GM12865 (cell line): ENCODE measurements around the gene ATP2B3.

Source experiments
- DNase-seq: peaks from one replicate; pipeline ENCODE4 v3.0.0; 2010; ENCODE audit warnings: low read depth
- H3K4me3 ChIP-seq: 2 replicates; pipeline ENCODE4 v1.5.1; 2011; ENCODE audit warnings: mild to moderate bottlenecking, low read depth, low read length, control low read depth
- CTCF ChIP-seq: IDR thresholded peaks from 2 replicates; pipeline ENCODE4 v1.5.1; 2011; ENCODE audit warnings: low read length, control low read depth, low read depth, inconsistent platforms; ENCODE audit not compliant: insufficient read depth; ENCODE audit errors: missing control alignments

ATP2B3 gene

GRCh38 chrX:153569475-153569874 is 52.0 kb downstream of the ATP2B3 start:
- no peak overlapping the region for H3K4me3 ChIP-seq
- no peak for DNase-seq
- TF ChIP-seq CTCF = no peak

GRCh38 chrX:153571534-153571908 is 54.1 kb downstream of the ATP2B3 start:
- TF ChIP-seq CTCF = no peak
- no peak overlapping the region for H3K4me3 ChIP-seq
- DNase-seq = no peak

GRCh38 chrX:153572601-153573000 is 55.2 kb downstream of the ATP2B3 start:
- no peak overlapping the region for H3K4me3 ChIP-seq
- TF ChIP-seq CTCF = no peak
- DNase-seq = no peak

- peak; percentile 6 for TF ChIP-seq CTCF
- H3K4me3 ChIP-seq = no peak overlapping the region
- DNase-seq = peak; percentile 38
Observed at GRCh38 chrX:153573984-153574383, 56.5 kb downstream of the ATP2B3 start.

- no peak for TF ChIP-seq CTCF
- H3K4me3 ChIP-seq = no peak overlapping the region
- no peak for DNase-seq
Observed at GRCh38 chrX:153576239-153576870, 58.9 kb downstream of the ATP2B3 start.

- no peak for DNase-seq
- no peak overlapping the region for H3K4me3 ChIP-seq
- TF ChIP-seq CTCF = no peak
Observed at GRCh38 chrX:153576961-153577360, 59.5 kb downstream of the ATP2B3 start.

GRCh38 chrX:153578200-153578835 is 60.9 kb downstream of the ATP2B3 start:
- no peak overlapping the region for H3K4me3 ChIP-seq
- TF ChIP-seq CTCF = no peak
- no peak for DNase-seq
